HG03135 (cell line): Measurements from ENCODE around the gene RAD18.

Source experiments
- ATAC-seq: cut with Tn5 transposase; IDR thresholded peaks from one replicate; pipeline ENCODE4 v1.9.1; 2021; ENCODE audit warnings: mild to moderate bottlenecking, moderate library complexity; ENCODE audit not compliant: unreplicated experiment

Gene RAD18

DNA sequence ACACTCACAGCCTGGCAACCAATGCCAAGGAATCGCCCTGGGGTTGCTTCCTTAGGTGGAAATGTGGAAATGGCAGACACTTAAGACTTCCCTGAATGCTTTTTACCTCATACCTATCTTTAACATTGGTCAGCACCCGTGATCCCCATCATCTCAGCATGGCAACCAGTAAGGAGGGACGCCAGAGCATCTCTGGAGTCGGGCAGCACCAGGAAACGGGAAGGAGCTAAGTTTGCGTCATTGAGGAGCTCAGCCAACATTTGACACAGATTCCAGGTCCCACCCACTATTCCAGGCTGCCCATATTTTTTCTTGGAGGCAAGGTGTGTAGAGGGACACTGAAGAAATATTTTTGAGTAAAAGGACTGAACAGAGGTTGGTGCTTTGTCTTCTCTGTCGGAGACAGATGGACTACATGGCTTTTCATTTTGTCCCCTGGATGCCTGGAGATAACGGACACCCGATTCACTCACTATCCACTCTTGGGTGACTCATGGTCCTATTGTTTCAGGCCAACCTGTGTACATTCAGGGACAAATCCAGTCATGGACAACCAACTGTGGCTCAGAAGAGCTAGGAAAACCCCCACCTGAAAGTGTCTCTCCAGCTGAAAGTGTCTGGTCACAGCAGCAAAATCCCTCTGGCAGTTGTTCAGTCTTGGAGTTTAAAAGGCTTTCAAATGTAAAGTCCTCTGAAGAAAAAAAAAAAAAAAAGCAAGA is 123.5 kb downstream of the RAD18 start:
- no peak for ATAC-seq

DNA sequence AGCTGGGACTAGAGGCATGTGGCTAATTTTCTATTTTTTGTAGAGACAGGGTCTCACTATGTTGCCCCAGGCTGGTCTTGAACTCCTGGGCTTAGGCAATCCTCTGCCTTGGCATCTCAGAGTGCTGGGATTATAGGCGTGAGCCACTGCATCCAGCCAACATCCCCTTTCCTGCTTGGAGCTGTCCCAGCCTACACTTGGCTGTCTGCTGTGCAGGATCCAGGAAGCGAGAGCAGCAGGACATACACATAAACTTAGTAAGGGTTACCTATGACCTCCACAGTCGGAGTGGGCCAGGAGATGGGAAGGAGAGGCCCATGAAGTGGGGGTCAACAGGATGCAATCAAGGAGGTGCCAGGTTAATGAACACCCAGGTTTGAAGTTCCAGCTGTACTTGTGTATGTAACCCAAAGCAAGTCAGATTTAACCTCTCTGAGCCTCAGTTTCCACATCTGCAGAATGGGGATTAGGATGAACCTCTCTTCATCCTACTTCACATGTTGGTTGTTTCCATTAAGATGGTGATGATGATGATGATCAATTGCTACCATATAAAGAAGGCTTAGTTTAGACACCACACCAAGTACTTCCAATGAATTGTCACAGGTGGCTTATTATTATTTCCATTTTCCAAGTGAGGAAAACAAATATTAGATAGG is 124.4 kb downstream of the RAD18 start:
- no peak for ATAC-seq

DNA sequence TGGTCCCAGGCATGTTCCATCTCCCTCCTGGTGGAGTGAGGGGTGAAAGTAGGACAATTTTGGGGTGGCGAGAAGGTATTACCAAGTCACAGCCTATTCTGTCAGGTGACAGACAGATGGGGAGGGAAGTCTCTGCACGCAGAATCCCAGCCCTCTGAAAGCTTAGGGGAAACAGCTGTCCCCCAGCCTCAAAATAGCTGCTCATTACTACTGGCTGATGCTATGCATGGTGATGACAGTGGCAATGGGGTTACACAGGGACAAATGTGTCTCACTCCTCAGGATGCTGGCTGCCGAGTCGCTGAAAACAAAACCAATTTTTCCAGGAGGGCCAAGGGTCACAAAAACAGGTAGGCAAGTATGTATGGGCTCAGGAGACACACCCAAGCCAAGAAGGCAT is 125.0 kb downstream of the RAD18 start:
- no peak for ATAC-seq

DNA sequence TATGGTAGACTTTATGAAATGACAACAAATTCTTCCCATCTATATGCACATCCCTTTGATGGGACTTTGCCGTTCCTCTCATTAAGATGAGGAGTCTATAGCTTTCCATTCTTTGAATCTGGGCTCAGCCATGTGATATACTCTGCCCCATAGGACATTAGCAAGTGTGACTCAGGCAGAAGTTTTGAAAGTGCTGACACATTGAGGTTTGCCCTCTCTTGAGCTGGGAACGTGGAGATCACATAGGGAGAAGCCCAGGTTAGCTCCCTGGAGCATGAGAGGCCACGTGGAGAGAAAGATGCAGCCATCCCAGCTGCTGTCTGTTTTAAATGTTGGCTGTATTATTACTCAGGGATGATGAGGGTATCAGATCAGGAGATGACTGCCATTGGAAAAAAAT is 126.1 kb downstream of the RAD18 start:
- ATAC-seq: no peak

DNA sequence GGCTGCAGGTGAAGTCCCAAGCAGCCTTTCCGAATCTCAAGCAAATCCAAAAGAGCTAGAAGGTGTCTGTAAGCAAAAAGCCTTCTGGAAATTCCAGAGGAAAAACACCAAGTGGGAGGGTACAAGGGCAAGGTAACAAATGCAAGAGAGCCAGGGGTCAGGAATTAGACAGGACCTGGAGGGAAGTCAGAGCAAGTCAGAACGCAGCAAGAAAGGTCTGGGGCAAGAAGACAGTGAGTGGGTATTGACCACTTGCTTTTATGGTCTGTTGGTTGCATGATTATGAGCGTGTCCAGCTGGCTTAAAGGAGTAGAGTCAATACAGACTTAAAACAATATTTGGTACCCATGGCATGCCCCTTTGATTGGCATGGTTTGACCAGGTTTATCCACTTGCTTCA is 127.2 kb downstream of the RAD18 start:
- ATAC-seq: no peak

DNA sequence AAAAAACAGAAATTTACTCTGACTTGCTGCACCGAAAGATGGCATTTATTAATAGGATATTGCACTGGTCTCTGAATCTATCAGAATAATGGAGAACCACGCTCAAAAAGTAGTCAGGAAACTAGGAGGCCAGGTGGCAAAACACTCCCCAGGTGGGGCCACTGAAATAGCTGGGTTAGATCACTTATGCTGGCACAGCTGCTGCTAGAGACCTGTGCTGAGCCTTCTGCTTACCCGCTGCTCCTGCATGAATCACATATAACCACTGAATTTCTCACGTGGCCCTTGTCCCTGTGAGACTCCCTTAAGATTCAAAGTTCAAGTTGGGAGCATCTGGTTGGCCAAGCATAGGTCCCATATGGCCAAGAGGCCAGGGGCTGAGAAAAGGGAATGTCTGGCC is 127.9 kb downstream of the RAD18 start:
- no peak for ATAC-seq

DNA sequence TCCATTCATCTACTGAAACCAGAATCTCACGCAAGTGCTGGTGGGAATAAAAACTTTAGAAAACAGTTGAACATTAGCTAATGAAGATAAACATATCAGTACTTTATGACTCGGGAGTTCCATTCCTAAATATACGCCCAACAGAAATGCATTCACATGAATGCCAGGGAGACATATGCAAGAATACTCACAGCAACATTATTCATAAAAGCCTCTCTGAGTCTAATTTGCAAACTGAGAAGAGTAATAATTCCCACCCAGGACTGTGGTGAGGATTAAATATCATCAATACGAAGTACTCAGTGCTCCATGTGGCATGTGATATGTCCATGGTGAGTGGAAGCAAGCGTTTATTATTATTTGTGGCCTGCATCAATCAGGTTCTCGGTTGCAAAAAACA is 128.3 kb downstream of the RAD18 start:
- no peak for ATAC-seq

DNA sequence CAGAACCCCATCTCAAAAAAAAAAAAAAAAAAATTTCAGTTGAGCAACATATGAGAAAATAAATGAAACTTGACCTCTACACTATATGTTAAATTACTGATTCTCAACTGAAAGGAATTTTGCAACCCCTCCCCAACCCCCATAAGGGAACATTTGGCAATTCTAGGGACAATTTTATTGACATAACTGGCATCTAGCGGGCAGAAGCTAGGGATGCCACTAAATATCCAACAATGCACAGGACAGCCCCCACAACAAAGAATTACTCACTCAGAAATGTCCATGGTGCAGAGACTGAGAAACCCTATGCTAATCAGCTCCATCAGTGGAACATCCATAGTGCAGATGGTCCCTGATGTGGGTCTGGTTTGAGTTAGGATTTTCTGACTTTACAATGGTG is 135.6 kb downstream of the RAD18 start:
- no peak for ATAC-seq
